ENCODE results near the gene ADAMTS6. TPM values are rescaled to one million over a fixed set of nuclear protein-coding genes. Genes with fewer than 3 reads are reported as not detected.
A peak's percentile ranks its signal among the peaks of the same experiment; 100 is the strongest.

ADAMTS6 gene
- total RNA-seq, 1 donor from 2014 or later: 17.6 TPM

DNA sequence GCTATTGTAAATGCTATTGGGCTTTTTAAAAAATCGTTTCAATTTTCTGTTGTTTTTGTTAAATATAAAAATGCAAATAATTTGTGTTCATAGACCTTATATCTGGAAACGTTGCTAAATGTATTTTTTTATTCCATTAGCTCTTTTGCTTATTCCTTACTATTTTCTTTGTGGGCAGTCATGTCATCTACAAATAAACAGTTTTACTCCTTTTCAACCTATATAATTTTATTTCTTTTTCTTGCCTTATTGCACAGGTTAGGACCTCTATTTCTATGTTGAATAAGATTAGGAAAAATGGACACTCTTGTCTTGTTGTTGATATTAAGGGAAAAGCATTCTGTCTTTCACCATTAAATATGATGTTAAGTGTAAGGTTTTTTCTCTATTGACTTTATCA is 364.2 kb downstream of the ADAMTS6 start:
- Histone ChIP-seq H3K36me3 (ENCODE audit: control insufficient read depth, insufficient read depth, low read length) (no peaks in the 10 kb centered on the region), H3K4me3 (ENCODE audit: low read depth, low read length) (no peak overlapping the region), H3K27me3 (ENCODE audit: control insufficient read depth, insufficient read depth, low read length) (no peaks in the 10 kb centered on the region)
- FAIRE-seq: no peak
- TF ChIP-seq, protein P1, sequence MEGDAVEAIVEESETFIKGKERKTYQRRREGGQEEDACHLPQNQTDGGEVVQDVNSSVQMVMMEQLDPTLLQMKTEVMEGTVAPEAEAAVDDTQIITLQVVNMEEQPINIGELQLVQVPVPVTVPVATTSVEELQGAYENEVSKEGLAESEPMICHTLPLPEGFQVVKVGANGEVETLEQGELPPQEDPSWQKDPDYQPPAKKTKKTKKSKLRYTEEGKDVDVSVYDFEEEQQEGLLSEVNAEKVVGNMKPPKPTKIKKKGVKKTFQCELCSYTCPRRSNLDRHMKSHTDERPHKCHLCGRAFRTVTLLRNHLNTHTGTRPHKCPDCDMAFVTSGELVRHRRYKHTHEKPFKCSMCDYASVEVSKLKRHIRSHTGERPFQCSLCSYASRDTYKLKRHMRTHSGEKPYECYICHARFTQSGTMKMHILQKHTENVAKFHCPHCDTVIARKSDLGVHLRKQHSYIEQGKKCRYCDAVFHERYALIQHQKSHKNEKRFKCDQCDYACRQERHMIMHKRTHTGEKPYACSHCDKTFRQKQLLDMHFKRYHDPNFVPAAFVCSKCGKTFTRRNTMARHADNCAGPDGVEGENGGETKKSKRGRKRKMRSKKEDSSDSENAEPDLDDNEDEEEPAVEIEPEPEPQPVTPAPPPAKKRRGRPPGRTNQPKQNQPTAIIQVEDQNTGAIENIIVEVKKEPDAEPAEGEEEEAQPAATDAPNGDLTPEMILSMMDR (IDR thresholded peaks at IDR 0.05; ENCODE audit: insufficient read depth, low read length, severe bottlenecking): no peak
- DNase-seq (ENCODE audit: low read depth): no peak

DNA sequence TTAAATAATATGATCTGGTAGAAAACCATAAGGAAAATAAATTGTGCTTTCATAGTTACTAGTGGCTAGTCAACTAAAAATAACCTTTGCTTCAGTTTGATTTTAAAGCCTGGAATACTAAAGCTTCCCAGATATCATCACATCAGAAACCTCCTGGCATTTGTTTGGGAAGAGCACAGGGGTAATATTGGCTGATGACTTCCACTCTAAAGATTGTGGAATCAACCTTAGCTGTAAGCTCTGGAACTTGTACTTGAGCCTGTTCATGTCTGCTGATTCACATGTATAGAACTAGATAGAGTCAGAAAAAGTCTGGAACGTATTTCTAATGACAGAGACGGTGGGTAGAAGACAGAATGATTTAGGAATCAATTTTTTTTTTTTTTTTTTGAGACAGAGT is 367.9 kb downstream of the ADAMTS6 start:
- TF ChIP-seq, protein P1 (IDR thresholded peaks at IDR 0.05; ENCODE audit: insufficient read depth, low read length, severe bottlenecking): no peak
- FAIRE-seq: no peak
- H3K36me3 ChIP-seq (ENCODE audit: control insufficient read depth, insufficient read depth, low read length): no peaks in the 10 kb centered on the region
- no peak for DNase-seq (ENCODE audit: low read depth)
- no peaks in the 10 kb centered on the region for H3K27me3 ChIP-seq (ENCODE audit: control insufficient read depth, insufficient read depth, low read length)
- no peak overlapping the region for H3K4me3 ChIP-seq (ENCODE audit: low read depth, low read length)

DNA sequence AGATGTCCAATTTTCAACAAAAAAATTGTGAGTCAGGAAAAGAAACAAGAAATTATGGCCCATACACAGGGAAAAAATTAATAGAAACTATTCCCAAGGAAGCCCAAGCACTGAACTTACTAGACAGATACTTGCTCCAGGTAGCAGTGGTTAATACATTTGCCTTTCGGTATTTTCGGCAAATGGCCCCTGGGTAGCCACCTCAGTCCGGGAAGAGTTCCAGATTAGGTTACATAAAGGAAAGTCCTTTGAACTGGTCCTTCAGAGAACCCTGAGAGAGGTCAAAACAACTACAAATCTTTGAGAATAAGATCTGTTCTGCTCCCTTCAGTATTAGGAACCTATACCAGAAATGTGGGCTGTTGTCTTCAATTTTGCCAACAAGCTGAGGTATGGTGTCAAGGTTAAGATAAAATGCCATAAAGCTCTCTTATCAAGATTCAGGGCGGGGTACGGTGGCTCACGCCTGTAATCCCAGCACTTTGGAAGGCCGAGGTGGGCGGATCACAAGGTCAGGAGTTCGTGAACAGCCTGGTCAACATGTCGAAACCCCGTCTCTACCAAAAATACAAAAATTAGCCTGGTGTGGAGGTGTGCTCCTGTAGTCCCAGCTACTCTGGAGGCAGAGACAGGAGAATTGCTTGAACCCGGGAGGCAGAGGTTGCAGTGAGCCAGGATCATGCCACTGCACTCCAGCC is 369.6 kb downstream of the ADAMTS6 start:
- TF ChIP-seq, protein P1 (IDR thresholded peaks at IDR 0.05; ENCODE audit: insufficient read depth, low read length, severe bottlenecking): no peak
- Histone ChIP-seq H3K27me3 (ENCODE audit: control insufficient read depth, insufficient read depth, low read length) (no peaks in the 10 kb centered on the region), H3K36me3 (ENCODE audit: control insufficient read depth, insufficient read depth, low read length) (no peaks in the 10 kb centered on the region), H3K4me3 (ENCODE audit: low read depth, low read length) (no peak overlapping the region)
- FAIRE-seq (peak; percentile 13), DNase-seq (ENCODE audit: low read depth) (no peak)

DNA sequence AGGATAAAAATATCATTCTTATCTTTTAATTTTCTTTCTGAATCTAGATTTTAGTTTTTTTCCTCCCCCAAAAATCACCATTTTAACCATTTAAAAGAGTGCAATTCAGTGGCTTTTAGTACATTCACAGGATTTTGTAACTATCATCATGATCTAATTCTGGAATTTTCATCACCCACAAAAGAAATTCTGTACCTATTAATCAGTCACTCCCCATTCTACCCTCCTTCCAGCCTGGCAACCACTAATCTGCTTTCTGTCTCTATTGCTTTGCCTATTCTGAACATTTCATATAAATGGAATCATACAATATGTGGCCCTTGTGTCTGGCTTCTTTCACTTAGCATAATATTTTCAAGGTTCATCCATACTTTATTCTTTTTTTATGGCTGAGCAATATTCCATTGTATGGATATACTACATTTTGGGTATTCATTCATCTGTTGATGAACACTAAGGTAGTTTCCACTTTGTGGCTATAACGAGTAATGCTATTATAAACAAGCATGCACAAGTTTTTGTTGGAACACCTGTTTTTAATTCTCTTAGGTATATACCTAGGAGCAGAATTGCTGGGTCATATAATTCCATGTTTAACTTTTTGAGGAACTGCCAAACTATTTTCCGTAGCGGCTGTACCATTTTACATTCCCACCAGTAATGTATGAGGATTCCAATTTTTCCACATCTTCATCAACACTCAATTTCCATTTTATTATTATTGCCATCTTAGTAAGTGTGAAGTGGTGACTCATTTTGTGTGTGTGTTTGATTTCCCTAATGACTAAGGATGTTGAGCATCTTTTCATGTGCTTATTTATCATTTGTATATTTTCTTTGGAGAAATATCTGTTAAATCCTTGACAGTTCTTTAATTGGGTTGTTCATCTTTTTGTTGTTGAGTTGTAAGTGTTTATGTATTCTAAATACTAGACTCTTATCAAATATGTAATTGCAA is 372.7 kb downstream of the ADAMTS6 start:
- Histone ChIP-seq H3K27me3 (ENCODE audit: control insufficient read depth, insufficient read depth, low read length) (no peaks in the 10 kb centered on the region), H3K4me3 (ENCODE audit: low read depth, low read length) (no peak overlapping the region), H3K36me3 (ENCODE audit: control insufficient read depth, insufficient read depth, low read length) (no peaks in the 10 kb centered on the region)
- FAIRE-seq (no peak), DNase-seq (ENCODE audit: low read depth) (peak; percentile 73)
- TF ChIP-seq, protein P1 (IDR thresholded peaks at IDR 0.05; ENCODE audit: insufficient read depth, low read length, severe bottlenecking): no peak

DNA sequence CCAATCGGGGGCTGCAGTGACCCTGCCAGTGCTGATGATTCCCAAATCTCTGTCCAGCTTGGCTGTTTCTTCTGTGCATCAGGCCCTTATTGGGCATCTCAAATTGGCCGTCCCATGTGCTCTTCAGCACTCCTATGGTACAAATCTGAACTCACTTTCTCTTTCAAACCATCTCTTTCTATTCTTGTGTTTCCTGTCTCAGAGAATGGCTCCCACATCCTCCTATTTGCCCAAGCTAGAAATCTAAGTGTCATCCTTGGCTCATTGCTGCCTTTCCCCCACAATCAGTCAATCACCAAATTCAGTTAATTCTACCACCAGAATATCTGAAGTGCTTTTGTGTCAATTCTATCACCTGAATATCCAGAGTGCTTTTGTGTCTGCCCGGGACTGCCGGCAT is 376.4 kb downstream of the ADAMTS6 start:
- no peak for FAIRE-seq
- H3K36me3 ChIP-seq (ENCODE audit: control insufficient read depth, insufficient read depth, low read length): no peaks in the 10 kb centered on the region

More for the DNA sequence above, 376.4 kb downstream of the ADAMTS6 start:
- no peak for DNase-seq (ENCODE audit: low read depth)
- Histone ChIP-seq H3K27me3 (ENCODE audit: control insufficient read depth, insufficient read depth, low read length) (no peaks in the 10 kb centered on the region), H3K4me3 (ENCODE audit: low read depth, low read length) (no peak overlapping the region)
- TF ChIP-seq, protein P1 (IDR thresholded peaks at IDR 0.05; ENCODE audit: insufficient read depth, low read length, severe bottlenecking): no peak

Data from bronchial epithelial cell (primary cell).